H9 (cell line): ENCODE measurements around the gene AIG1. TPM values are rescaled to one million over a fixed set of nuclear protein-coding genes. Genes with fewer than 3 reads are reported as not detected.

ENCODE experiments used
- DNase-seq: peaks from one replicate; pipeline ENCODE4 v3.0.0-alpha.2; 2017
- H2AFZ ChIP-seq: one replicate; pipeline ENCODE4 v1.6.1; 2013; ENCODE audit warnings: mild to moderate bottlenecking, low read length, control low read depth, moderate library complexity
- H2AK5ac ChIP-seq: 2 replicates; pipeline ENCODE4 v1.6.1; 2013; ENCODE audit warnings: low read length, control low read depth, mixed read lengths; ENCODE audit not compliant: insufficient read length
- H2BK120ac ChIP-seq: one replicate; pipeline ENCODE4 v1.6.1; 2013; ENCODE audit warnings: low read depth, mild to moderate bottlenecking, low read length, control low read depth, inconsistent platforms; ENCODE audit not compliant: poor library complexity, severe bottlenecking
- H2BK12ac ChIP-seq: 2 replicates; pipeline ENCODE4 v1.6.1; 2013; ENCODE audit warnings: low read length, control low read depth, mixed read lengths, low read depth; ENCODE audit not compliant: insufficient read length
- H2BK15ac ChIP-seq: 2 replicates; pipeline ENCODE4 v1.6.1; 2013; ENCODE audit warnings: low read depth, low read length, control low read depth
- H2BK20ac ChIP-seq: one replicate; pipeline ENCODE4 v1.6.1; 2013; ENCODE audit warnings: low read depth, mild to moderate bottlenecking, low read length, control low read depth, inconsistent platforms; ENCODE audit not compliant: poor library complexity, severe bottlenecking
- H2BK5ac ChIP-seq: 2 replicates; pipeline ENCODE4 v1.6.1; 2013; ENCODE audit warnings: low read length, control low read depth, mixed read lengths; ENCODE audit not compliant: insufficient read length
- H3K14ac ChIP-seq: 2 replicates; pipeline ENCODE4 v1.6.1; 2013; ENCODE audit warnings: low read length, control low read depth; ENCODE audit not compliant: insufficient read depth
- H3K18ac ChIP-seq: 2 replicates; pipeline ENCODE4 v1.6.1; 2013; ENCODE audit warnings: low read depth, mild to moderate bottlenecking, mixed read lengths, low read length, control low read depth; ENCODE audit not compliant: insufficient read length
- H3K23ac ChIP-seq: 2 replicates; pipeline ENCODE4 v1.6.1; 2013; ENCODE audit warnings: low read length, control low read depth, mixed read lengths, low read depth; ENCODE audit not compliant: insufficient read length
- H3K23me2 ChIP-seq: 2 replicates; pipeline ENCODE4 v1.6.1; 2013; ENCODE audit warnings: low read depth, mild to moderate bottlenecking, mixed read lengths, low read length, control low read depth; ENCODE audit not compliant: insufficient read length, poor library complexity, severe bottlenecking
- H3K27ac ChIP-seq: 2 replicates; pipeline ENCODE4 v1.5.1; 2013; ENCODE audit warnings: low read length, control low read depth, mixed read lengths, low read depth; ENCODE audit not compliant: insufficient read length
- H3K27me3 ChIP-seq: 2 replicates; pipeline ENCODE4 v1.6.1; 2013; ENCODE audit warnings: low read length, control low read depth, inconsistent platforms; ENCODE audit not compliant: insufficient read depth
- H3K4ac ChIP-seq: 2 replicates; pipeline ENCODE4 v1.6.1; 2013; ENCODE audit warnings: low read depth, mild to moderate bottlenecking, control low read depth, inconsistent platforms, low read length, moderate library complexity
- H3K4me1 ChIP-seq: 2 replicates; pipeline ENCODE4 v1.6.1; 2013; ENCODE audit warnings: low read length, control low read depth, inconsistent platforms; ENCODE audit not compliant: insufficient read depth
- H3K4me2 ChIP-seq: 2 replicates; pipeline ENCODE4 v1.6.1; 2013; ENCODE audit warnings: low read length, control low read depth, mixed read lengths; ENCODE audit not compliant: insufficient read length, insufficient read depth
- H3K56ac ChIP-seq: 2 replicates; pipeline ENCODE4 v1.6.1; 2013; ENCODE audit warnings: low read depth, mild to moderate bottlenecking, mixed read lengths, low read length, control low read depth; ENCODE audit not compliant: insufficient read length
- H3K79me1 ChIP-seq: 2 replicates; pipeline ENCODE4 v1.6.1; 2013; ENCODE audit warnings: low read depth, mild to moderate bottlenecking, moderate library complexity, low read length, control low read depth, inconsistent platforms; ENCODE audit not compliant: insufficient read depth, poor library complexity, severe bottlenecking
- H3K79me2 ChIP-seq: 2 replicates; pipeline ENCODE4 v1.6.1; 2013; ENCODE audit warnings: low read length, control low read depth, inconsistent platforms; ENCODE audit not compliant: insufficient read depth
- H3K9ac ChIP-seq: 2 replicates; pipeline ENCODE4 v1.6.1; 2013; ENCODE audit warnings: low read length, control low read depth, mixed read lengths; ENCODE audit not compliant: insufficient read length; ENCODE audit errors: extremely low read depth
- H3K9me3 ChIP-seq: one replicate; pipeline ENCODE4 v1.6.1; 2013; ENCODE audit warnings: low read depth, low read length, inconsistent platforms; ENCODE audit not compliant: control insufficient read depth
- H3T11ph ChIP-seq: one replicate; pipeline ENCODE4 v1.6.1; 2013; ENCODE audit warnings: mild to moderate bottlenecking, low read length, control low read depth, inconsistent platforms
- H4K20me1 ChIP-seq: one replicate; pipeline ENCODE4 v1.6.1; 2013; ENCODE audit not compliant: control insufficient read depth, insufficient read length, insufficient read depth
- H4K5ac ChIP-seq: 2 replicates; pipeline ENCODE4 v1.6.1; 2013; ENCODE audit warnings: low read depth, mild to moderate bottlenecking, mixed read lengths, low read length, control low read depth; ENCODE audit not compliant: insufficient read length
- H4K8ac ChIP-seq: replicated peaks from 2 replicates; pipeline ENCODE4 v1.6.1; 2013; ENCODE audit warnings: low read length, control low read depth, mixed read lengths, low read depth; ENCODE audit not compliant: insufficient read length
- H4K91ac ChIP-seq: 2 replicates; pipeline ENCODE4 v1.6.1; 2013; ENCODE audit warnings: low read depth, mild to moderate bottlenecking, moderate library complexity, mixed read lengths, low read length, control low read depth; ENCODE audit not compliant: insufficient read length
- H3K27ac Mint-ChIP-seq, 3 experiments: 2 replicates in 2 of 3; 3 replicates in 1 of 3; pipeline ENCODE4 v1.8.0; 2020 to 2021; ENCODE audit warnings: mixed read lengths in 3 of 3, mild to moderate bottlenecking in 1 of 3, moderate library complexity in 1 of 3
- H3K27me3 Mint-ChIP-seq: 2 replicates; pipeline ENCODE4 v1.8.0; 2021; ENCODE audit warnings: low read depth, mild to moderate bottlenecking, moderate library complexity, mixed read lengths
- H3K36me3 Mint-ChIP-seq, 3 experiments: 2 replicates in 2 of 3; 3 replicates in 1 of 3; pipeline ENCODE4 v1.8.0; 2020 to 2021; ENCODE audit warnings: low read depth in 3 of 3, mixed read lengths in 3 of 3; ENCODE audit not compliant: insufficient read depth in 1 of 3
- H3K4me1 Mint-ChIP-seq, 2 experiments: 2 replicates each; pipeline ENCODE4 v1.8.0; 2020; ENCODE audit warnings: mixed read lengths in 2 of 2
- H3K4me3 Mint-ChIP-seq, 2 experiments: 2 replicates in 1 of 2; 3 replicates in 1 of 2; pipeline ENCODE4 v1.8.0; 2020 to 2021; ENCODE audit warnings: mild to moderate bottlenecking in 2 of 2, mixed read lengths in 2 of 2, moderate library complexity in 1 of 2
- H3K9me3 Mint-ChIP-seq, 2 experiments: 2 replicates in 1 of 2; 3 replicates in 1 of 2; pipeline ENCODE4 v1.8.0; 2020; ENCODE audit warnings: mild to moderate bottlenecking in 2 of 2, mixed read lengths in 2 of 2, moderate library complexity in 1 of 2
- WGBS: extraction: QIAGEN DNeasy Blood & Tissue Kit; methylation state at CpG from one replicate; pipeline ENCODE4 v1.1.7; 2013; ENCODE audit warnings: missing lambda C conversion rate, low lambda C conversion rate, mixed read lengths; ENCODE audit not compliant: insufficient read length; ENCODE audit errors: extremely low coverage; 5-methylcytosine and 5-hydroxymethylcytosine counted together
- total RNA-seq: library from RNA; stranded (reverse); gene quantifications from 2 replicates; pipeline ENCODE4 v1.2.1, GENCODE V29; 2021
- TF ChIP-seq, protein P1 (sequence below): fragments of 200-600 bp; sonication (generic); conservative IDR thresholded peaks from 3 replicates; pipeline ENCODE4 v1.8.0; 2021; ENCODE audit warnings: antibody characterized with exemption, mild to moderate bottlenecking

Gene AIG1
- total RNA-seq, 1 experiment from 2014 or later, result 44.6 TPM

DNA sequence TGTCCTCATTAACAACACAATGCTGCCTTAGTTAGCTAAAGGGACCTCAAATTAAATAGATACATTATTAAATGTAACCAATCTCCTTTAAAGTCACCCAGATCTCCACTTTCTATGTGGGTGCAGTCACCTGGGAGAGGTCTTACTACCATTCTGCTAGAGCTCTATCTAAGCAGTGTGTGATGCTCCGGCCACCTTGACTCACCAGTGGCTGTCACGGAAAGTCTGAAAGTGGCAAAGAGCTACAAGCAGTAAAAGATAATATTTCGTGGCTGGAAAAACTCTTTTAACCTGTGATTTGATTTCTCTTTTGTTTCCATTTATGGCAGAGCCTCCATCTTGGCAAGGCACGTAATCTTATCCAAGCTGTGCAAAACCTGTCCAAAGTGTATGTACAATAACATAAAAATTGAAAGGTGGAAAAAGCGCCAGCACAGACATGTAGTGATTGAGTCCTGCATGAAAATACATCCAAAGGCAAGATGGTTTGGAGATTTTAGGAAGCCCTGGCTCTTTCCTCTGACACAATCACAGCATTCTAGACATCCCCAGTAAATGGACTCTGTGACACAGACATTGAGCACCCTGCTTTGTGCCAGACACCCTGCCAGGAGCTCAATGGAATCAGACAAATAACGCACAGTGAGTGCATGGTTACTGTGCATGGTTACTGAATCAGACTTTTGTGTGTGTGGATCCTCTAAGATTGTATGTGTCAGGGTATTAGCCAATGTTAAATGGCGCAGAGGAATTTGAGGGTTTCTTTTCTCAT, 273.2 kb downstream of the AIG1 start:
- no peak overlapping the region for H3K14ac ChIP-seq
- H2BK5ac ChIP-seq, result no peak overlapping the region
- Mint-ChIP-seq H3K4me3 (no peak overlapping the region), H3K4me1 (peaks cover 13 to 15% of the 10 kb centered on the region in 2 experiments), H3K27ac (no peak overlapping the region), H3K36me3 (peaks cover 0 to 6% (median 0%) of the 10 kb centered on the region in 3 experiments; a peak in 1 of 7 replicates), H3K27me3 (no peaks in the 10 kb centered on the region), H3K9me3 (peaks cover 0 to 3% of the 10 kb centered on the region in 2 experiments; a peak in 2 of 5 replicates)
- no peak overlapping the region for H3K23ac ChIP-seq
- no peak overlapping the region for H4K91ac ChIP-seq
- TF ChIP-seq, protein P1, sequence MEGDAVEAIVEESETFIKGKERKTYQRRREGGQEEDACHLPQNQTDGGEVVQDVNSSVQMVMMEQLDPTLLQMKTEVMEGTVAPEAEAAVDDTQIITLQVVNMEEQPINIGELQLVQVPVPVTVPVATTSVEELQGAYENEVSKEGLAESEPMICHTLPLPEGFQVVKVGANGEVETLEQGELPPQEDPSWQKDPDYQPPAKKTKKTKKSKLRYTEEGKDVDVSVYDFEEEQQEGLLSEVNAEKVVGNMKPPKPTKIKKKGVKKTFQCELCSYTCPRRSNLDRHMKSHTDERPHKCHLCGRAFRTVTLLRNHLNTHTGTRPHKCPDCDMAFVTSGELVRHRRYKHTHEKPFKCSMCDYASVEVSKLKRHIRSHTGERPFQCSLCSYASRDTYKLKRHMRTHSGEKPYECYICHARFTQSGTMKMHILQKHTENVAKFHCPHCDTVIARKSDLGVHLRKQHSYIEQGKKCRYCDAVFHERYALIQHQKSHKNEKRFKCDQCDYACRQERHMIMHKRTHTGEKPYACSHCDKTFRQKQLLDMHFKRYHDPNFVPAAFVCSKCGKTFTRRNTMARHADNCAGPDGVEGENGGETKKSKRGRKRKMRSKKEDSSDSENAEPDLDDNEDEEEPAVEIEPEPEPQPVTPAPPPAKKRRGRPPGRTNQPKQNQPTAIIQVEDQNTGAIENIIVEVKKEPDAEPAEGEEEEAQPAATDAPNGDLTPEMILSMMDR, result no peak
- H3K4me1 ChIP-seq, result no peaks in the 10 kb centered on the region
- H2BK15ac ChIP-seq, result no peak overlapping the region
- H4K8ac ChIP-seq, result no peak overlapping the region
- H2BK20ac ChIP-seq, result no peak overlapping the region
- H3K9me3 ChIP-seq, result no peaks in the 10 kb centered on the region
- no peak overlapping the region for H2BK12ac ChIP-seq
- H3K27me3 ChIP-seq, result no peaks in the 10 kb centered on the region
- no peak overlapping the region for H3K9ac ChIP-seq
- H4K20me1 ChIP-seq, result no peaks in the 10 kb centered on the region
- no peaks in the 10 kb centered on the region for H3K23me2 ChIP-seq
- H4K5ac ChIP-seq, result no peak overlapping the region
- no peak overlapping the region for H2BK120ac ChIP-seq
- H2AK5ac ChIP-seq, result no peak overlapping the region
- no peak overlapping the region for H3K56ac ChIP-seq
- WGBS, result no CpG with 5 or more reads among the region's 7 CpGs
- no peaks in the 10 kb centered on the region for H3K79me2 ChIP-seq
- H2AFZ ChIP-seq, result no peak overlapping the region
- no peak overlapping the region for H3T11ph ChIP-seq
- H3K4me2 ChIP-seq, result no peak overlapping the region
- H3K27ac ChIP-seq, result no peak overlapping the region
- H3K18ac ChIP-seq, result no peak overlapping the region
- H3K4ac ChIP-seq, result no peak overlapping the region
- DNase-seq, result no peak
- H3K79me1 ChIP-seq, result no peaks in the 10 kb centered on the region
